Measurements from ENCODE around the gene PIGU.
"Not testable (repeated sequence)": the region's sequence is repeated elsewhere in the genome, so short reads cannot be mapped to it uniquely, and the experiment has no call there.

GRCh38 chr20:34611976-34612375 lies 64.9 kb downstream of the PIGU start:
- TF ChIP-seq CTCF (IDR thresholded peaks at IDR 0.05); EZH2 (IDR thresholded peaks at IDR 0.05; ENCODE audit: borderline replicate concordance, insufficient read depth, low read depth, low read length, poor library complexity, severe bottlenecking): not testable (repeated sequence)
